ENCODE results near the gene MS4A6A.

DNA sequence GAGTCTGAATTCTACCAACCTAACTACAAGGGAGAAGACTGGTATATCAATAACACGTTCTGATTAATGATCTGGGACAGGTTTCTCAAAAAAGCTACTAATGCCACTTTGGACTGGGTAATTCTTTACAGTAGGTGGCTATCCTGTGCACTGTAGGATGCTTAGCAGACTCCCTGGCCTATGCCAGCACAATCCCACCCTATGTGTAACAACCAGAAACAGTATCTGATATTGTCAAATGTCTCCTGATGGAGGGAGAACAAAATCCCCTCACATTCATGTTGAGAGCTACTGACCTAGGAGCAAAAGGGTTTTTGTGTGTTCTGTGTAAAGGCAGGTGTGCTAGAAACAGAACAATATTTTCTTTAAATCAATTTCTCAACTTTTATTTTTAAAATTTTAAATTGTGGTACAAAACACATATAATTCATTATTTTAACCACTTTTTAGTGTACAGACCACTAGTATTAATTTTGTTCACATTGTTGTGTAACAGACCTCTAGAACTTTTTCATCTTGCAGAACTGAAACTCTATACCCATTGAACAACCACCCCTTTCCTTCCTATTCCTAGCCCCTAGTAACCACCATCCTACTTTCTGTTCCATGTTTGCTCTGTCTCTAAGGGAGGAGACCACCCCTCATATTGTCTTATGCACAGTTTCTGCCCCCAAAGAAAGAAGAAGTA lies 2.1 kb upstream of the MS4A6A start:
- TF ChIP-seq, protein P1, sequence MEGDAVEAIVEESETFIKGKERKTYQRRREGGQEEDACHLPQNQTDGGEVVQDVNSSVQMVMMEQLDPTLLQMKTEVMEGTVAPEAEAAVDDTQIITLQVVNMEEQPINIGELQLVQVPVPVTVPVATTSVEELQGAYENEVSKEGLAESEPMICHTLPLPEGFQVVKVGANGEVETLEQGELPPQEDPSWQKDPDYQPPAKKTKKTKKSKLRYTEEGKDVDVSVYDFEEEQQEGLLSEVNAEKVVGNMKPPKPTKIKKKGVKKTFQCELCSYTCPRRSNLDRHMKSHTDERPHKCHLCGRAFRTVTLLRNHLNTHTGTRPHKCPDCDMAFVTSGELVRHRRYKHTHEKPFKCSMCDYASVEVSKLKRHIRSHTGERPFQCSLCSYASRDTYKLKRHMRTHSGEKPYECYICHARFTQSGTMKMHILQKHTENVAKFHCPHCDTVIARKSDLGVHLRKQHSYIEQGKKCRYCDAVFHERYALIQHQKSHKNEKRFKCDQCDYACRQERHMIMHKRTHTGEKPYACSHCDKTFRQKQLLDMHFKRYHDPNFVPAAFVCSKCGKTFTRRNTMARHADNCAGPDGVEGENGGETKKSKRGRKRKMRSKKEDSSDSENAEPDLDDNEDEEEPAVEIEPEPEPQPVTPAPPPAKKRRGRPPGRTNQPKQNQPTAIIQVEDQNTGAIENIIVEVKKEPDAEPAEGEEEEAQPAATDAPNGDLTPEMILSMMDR (IDR thresholded peaks at IDR 0.05), result no peak
- TF ChIP-seq ZFX (IDR thresholded peaks at IDR 0.05; ENCODE audit: borderline replicate concordance), result no peak
